Measurements from ENCODE around the gene KIF3A.

The KIF3A gene

GRCh38 chr5:132754947-132755346 lies 17.6 kb upstream of the KIF3A start:
- no peak for DNase-seq (ENCODE audit: low read depth)
- TF ChIP-seq, protein P1, sequence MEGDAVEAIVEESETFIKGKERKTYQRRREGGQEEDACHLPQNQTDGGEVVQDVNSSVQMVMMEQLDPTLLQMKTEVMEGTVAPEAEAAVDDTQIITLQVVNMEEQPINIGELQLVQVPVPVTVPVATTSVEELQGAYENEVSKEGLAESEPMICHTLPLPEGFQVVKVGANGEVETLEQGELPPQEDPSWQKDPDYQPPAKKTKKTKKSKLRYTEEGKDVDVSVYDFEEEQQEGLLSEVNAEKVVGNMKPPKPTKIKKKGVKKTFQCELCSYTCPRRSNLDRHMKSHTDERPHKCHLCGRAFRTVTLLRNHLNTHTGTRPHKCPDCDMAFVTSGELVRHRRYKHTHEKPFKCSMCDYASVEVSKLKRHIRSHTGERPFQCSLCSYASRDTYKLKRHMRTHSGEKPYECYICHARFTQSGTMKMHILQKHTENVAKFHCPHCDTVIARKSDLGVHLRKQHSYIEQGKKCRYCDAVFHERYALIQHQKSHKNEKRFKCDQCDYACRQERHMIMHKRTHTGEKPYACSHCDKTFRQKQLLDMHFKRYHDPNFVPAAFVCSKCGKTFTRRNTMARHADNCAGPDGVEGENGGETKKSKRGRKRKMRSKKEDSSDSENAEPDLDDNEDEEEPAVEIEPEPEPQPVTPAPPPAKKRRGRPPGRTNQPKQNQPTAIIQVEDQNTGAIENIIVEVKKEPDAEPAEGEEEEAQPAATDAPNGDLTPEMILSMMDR (IDR thresholded peaks at IDR 0.05; ENCODE audit: low read depth, low read length, missing control alignments) = peak; percentile 3

DNA sequence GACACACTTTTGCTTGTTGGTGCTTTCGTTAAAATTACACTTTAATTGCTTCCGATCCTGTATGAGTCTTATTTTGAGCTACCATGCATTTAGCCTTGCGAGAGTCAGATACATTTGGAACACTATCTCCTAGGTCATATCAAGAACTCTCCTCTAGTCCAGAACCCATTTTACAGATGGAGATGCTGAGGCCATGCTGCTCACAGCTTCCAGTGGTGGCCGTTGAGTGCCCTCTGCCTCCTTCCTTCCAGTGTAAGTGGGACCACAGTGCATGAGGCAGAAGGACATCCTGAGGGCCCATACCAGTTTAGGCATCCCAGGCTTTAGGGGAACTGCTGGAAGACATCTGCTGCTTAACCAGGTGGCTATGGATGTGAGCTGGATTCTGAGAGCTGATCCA lies 16.8 kb upstream of the KIF3A start:
- TF ChIP-seq, protein P1 (IDR thresholded peaks at IDR 0.05; ENCODE audit: low read depth, low read length, missing control alignments) = no peak
- no peak for DNase-seq (ENCODE audit: low read depth)
- no peak overlapping the region for H3K4me3 ChIP-seq (ENCODE audit: low read depth, low read length)

More at GRCh38 chr5:132754947-132755346, 17.6 kb upstream of the KIF3A start:
- H3K4me3 ChIP-seq (ENCODE audit: low read depth, low read length) = no peak overlapping the region

GRCh38 chr5:132753135-132753987 lies 16.0 kb upstream of the KIF3A start:
- DNase-seq (ENCODE audit: low read depth) = no peak
- no peak overlapping the region for H3K4me3 ChIP-seq (ENCODE audit: low read depth, low read length)
- TF ChIP-seq, protein P1 (IDR thresholded peaks at IDR 0.05; ENCODE audit: low read depth, low read length, missing control alignments) = no peak

DNA sequence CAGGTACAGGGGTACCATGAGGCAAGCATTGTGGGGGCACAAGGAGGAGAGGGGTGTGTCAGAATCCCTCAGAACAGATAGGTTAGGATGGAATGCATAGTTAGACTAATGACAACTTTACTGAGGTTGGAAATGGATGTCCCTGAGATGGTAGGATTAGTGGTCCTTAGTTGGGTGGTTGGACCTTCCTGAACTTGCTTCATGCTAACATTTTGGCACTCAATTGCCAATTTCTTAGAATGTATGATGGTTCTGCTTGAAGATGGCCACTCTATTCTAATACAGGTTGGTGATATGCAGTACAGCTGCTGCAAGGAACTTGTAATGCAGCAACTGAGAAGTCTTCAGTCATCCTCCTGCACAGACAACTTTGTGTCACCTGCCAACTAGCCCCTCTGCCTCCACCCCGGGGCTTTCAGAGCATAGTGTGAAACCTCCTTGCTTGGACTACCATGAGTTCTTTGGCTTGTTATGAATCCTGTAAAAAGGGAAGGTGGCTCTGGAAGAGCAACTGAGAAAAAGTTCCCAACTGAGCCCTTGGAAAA lies 15.3 kb upstream of the KIF3A start:
- no peak for DNase-seq (ENCODE audit: low read depth)
- TF ChIP-seq, protein P1 (IDR thresholded peaks at IDR 0.05; ENCODE audit: low read depth, low read length, missing control alignments) = no peak
- no peak overlapping the region for H3K4me3 ChIP-seq (ENCODE audit: low read depth, low read length)

DNA sequence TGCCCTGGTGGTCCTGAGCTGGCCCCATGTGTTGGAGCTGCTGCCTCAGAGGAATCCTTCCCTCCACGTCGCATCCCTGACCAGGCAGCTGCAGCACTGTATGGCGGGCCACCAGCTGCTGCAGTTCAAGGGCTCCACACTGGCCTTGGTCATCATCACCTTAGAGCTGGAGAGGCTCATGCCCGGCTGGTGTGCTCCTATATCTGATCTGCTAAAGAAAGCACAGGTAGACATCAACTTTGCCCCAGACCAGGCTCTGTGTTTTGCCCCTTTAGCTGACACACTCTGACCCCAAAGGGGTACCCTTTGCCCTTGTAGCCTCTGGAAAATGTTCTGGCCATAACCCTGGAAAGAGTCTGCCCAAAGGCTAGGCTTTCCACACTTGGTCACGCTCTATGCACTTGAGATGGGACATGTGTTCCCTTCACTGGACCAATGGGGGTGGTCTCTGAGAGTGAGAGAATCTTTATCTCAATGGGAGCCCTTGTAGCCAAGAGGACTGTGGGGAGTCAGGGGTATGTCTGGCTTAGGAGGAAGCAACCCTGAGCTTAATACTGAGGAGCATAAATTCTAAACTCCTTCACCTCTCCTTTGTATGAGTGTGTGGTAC lies 14.7 kb upstream of the KIF3A start:
- TF ChIP-seq, protein P1 (IDR thresholded peaks at IDR 0.05; ENCODE audit: low read depth, low read length, missing control alignments) = no peak
- no peak for DNase-seq (ENCODE audit: low read depth)
- no peak overlapping the region for H3K4me3 ChIP-seq (ENCODE audit: low read depth, low read length)

DNA sequence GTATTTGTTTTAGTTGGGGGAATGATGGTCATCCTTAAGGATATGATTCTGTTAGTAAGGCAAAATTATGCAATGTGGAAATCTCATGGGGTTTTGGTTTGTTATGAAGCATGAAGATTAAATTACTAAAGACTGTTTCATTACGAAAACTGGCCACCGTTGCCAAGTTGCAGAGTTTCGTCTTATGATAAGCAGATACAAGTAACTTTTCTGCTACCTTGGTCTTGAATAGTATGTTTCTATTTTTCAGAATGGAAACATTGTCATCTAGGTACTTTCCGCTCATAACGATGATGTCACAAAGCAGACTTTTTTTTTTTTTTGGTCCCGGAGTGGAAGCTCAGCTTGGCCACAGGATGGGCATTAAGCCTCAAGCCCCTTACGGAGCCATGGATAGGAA lies 14.1 kb upstream of the KIF3A start:
- TF ChIP-seq, protein P1 (IDR thresholded peaks at IDR 0.05; ENCODE audit: low read depth, low read length, missing control alignments) = no peak
- no peak overlapping the region for H3K4me3 ChIP-seq (ENCODE audit: low read depth, low read length)
- peak; percentile 55 for DNase-seq (ENCODE audit: low read depth)
